RCC 7860 (cell line): Measurements from ENCODE around the gene DGKD.

Experiments
- DNase-seq: peaks from one replicate; pipeline ENCODE4 v3.0.0-alpha.2; 2015; ENCODE audit warnings: low spot score
- FAIRE-seq: peaks from 2 replicates; lab custom pipeline; 2012; peaks lifted over from hg19 to GRCh38; lab: Jason Lieb, UNC

DGKD gene

DNA sequence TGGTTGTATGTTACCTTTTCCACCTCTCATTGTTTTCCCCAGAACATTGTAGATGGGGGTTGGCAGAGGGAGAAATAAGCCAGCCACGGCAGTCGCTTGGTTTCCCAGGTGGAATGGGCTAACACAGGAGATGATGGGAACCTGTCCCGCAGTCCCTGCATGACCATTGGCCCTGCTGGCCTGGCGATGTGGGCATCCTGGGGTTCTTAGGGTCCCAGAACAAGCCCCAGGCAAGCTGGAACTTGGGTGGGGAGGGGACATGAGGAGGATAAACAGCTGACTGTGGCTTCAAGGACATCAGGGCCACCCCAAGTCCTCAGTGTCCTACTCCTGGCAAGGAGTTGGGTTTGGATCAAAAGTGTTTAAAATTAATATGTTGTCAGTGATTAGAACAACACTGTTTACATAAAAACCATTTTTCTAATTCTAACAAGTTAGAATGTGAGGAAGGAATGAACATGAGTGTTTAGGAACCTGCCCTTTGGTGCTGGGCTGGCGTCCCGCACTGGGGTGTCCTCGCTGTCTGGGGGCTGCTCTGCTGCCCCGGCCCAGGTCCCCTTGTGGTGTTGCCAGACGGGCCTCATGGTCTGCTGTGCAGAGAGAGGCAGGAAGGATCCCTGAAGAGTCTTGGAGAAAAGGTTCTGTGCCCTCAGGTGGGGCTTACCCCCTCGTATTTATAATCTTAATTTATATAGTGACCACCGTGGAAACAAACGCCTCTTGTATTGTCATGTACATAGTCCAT lies 117.2 kb downstream of the DGKD start:
- no peak for FAIRE-seq

GRCh38 chr2:233473386-233473791 lies 119.1 kb downstream of the DGKD start:
- FAIRE-seq (no peak), DNase-seq (no peak)

More for the DNA sequence above, 117.2 kb downstream of the DGKD start:
- no peak for DNase-seq

GRCh38 chr2:233473878-233474277 lies 119.6 kb downstream of the DGKD start:
- FAIRE-seq (no peak), DNase-seq (no peak)

GRCh38 chr2:233474308-233475160 lies 120.2 kb downstream of the DGKD start:
- DNase-seq, result no peak

GRCh38 chr2:233476063-233476410 lies 121.7 kb downstream of the DGKD start:
- DNase-seq (no peak), FAIRE-seq (no peak)

More at GRCh38 chr2:233474308-233475160, 120.2 kb downstream of the DGKD start:
- no peak for FAIRE-seq

GRCh38 chr2:233476651-233477547 lies 122.6 kb downstream of the DGKD start:
- no peak for FAIRE-seq
- no peak for DNase-seq

DNA sequence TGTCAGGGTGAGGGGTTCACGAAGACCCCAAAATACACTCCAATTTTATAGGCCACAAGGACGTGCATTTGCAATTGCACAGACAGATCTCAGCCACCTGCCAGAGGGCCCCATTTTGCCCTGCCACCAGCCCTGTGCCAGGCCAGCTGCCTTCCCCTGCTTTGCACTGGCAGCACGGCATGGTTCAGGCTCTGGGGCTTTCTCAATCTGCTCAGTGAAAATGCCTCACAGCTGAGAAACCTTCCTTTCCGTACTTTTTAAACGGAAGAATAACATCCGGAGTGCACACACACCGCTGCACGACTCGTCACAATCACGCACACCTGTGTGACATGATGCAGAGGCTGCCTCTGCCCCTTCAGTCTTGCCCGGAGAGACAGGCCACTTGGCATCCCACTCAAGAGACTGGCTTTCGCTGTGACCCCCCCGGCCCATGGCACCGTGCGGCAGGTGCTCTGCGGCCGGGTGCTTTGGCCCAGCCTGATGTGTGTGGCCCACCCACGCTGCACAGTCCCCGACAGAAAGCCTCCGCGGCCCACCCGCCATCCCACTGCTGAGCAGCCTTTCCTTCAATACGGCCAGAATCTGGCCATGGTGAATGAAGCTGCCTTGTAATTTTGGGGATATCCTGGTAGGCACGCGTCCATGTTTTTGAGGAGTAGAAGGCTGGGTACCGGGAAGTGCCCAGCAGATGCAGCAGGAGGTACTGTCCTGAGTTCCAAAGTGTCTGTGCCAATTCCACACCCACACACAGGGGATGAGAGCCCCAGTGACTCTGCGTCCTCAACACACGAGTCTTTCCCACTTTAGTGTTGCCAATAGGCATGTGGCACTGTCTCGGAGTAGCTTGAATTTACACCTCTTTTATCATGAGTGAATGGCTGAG lies 123.5 kb downstream of the DGKD start:
- FAIRE-seq, result no peak

DNA sequence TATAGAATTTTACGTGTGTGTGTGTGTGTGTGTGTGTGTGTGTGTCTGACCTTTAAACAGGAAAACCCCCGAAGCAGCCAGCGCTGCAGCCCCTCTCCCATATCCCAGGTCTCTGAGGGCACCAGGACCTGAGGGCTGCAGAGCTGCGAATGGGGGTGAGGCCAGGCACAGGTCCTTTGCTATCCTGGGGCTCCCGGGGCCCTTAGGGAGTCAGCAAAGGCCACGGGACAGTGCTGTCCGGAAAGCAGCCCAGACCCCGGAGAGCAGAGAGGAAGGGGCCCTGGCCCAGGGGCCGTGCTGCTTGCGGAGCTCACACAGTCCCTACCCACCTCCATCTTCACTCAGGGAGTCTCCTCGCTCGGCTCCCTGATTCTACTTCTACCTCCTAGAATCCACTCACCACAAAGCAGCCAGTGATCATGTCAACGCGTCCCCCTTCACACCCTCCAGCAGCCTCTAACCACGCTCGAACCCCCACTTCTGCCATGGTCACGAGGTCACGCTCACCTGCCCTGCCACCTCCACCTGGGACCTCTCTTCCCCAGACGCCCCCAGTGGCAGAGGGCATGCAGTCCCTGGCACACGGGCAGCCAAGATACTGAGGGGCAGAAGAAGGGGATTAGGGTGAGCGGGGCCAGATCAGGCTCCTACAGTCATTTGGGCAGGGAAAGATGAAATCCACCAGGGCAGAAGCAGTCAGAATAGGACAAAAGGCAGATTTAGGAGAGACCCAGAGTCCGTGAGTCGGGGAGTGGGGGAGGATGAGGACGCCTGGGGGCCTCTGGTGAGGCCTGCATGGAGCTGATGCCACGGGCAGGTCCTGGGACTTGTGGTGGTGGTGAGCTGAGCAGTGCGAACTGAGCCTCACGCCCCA lies 125.6 kb downstream of the DGKD start:
- no peak for DNase-seq
- FAIRE-seq, result no peak

More for the DNA sequence above, 123.5 kb downstream of the DGKD start:
- DNase-seq, result no peak

GRCh38 chr2:233480490-233481202 lies 126.4 kb downstream of the DGKD start:
- FAIRE-seq (no peak), DNase-seq (no peak)

DNA sequence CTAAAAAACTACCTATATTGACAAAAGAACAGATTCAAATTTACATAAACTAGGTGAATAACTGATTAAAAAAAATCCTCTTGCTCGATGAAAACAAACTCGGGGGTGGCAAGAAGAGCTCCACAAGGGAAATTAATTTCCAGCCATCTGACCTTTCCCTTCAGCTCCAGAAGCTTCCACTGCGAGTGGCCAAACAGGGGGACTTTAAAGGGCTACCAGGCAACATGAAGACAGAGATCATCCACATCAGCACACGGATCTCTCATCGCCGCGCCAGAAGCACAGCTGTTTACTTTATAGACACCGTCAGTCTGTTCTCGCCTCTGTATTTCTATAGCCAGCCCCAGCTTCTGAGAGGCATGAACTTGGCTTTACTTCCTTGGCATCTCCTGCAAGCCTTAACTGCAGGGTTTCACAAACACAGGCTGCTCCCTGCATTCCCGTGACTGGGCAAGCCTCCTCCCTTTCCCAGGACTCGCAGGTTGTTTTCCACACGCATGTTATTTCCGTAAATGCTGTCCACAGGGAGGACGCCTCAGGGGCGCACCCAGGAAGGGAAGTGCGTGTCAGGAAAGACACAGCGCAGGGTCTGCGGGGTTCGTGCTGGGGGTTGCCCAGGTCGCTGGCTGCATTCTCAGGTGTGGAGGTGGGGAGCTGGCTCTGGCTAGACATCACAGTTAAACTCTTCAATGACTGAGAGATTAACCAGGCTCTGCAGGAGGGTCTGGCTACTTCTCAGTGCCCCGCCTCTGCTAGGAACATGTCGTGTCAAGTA lies 127.3 kb downstream of the DGKD start:
- DNase-seq, result no peak
- FAIRE-seq, result no peak

- no peak for FAIRE-seq
- no peak for DNase-seq
These were observed 128.3 kb downstream of the DGKD start for GRCh38 chr2:233482616-233483015.

DNA sequence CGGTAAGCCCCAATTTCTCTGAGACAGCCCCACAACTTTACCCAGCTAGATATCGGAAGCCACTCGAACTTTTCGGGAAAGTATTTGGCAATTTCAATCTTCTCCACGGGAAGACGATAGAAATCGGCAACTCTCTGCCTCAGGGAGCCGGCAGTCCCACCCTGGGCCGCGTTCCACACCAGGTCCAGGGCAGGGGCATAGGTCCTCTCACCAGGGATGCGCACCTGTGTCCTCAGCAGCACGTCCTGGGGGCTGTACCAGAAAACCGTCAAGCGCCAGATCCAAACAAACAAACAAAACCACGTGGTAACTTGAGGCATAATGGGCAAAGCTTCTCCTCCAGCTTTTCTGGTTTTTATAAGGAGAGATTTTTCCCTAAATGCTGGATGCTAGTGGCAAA lies 131.4 kb downstream of the DGKD start:
- DNase-seq, result no peak
- no peak for FAIRE-seq

- DNase-seq (no peak), FAIRE-seq (no peak)
These were observed 132.1 kb downstream of the DGKD start for GRCh38 chr2:233486357-233486756.

- DNase-seq (peak; percentile 99), FAIRE-seq (peak; percentile 99)
These were observed 132.7 kb downstream of the DGKD start for GRCh38 chr2:233486778-233487552.

DNA sequence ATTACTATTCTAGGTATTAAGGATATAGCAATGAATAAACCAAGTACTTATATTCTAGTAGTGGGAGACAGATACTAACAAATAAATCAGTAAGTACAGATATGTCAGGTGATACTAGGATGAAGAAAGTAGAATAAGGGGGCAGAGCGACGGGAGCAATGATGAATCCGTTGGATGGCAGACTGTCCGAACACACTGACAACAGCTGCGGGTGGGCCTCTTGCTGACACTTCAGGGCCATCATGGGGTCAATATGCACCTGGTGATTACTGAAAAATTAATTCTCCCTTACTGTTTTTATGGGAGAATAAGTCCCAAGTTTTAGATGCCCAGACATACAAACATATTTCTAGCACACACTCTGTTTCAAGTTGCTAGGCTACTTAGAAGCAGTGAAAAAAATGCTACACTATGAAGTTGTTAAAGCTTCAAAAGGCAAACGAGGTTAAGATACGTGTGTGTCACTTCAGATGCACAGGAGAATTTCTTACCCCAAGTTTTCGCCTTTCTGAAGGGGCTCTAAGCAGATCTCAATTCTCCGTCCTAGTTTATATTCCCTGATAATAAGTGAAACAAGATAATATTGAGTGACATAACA lies 133.6 kb downstream of the DGKD start:
- FAIRE-seq (no peak), DNase-seq (peak; percentile 63)

DNA sequence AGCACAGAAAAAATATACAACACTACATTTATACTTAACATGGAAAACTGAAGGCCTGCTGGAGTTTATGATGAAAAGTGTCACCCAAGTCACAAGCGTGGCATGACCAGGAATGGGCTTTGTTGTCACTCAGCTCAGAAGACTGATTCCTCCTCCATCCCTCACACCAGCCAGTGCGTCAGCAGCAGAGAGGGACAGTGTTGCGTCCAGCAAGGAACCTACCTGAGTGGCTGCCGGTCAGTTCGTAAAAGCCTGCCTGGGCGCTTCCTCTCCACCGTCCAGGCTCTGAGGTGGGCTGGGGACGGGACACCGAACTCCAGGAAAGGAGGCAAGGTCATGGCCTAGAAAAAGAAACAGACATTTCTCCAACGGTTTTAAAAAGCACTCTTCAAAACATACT lies 134.8 kb downstream of the DGKD start:
- FAIRE-seq (no peak), DNase-seq (no peak)

GRCh38 chr2:233489666-233490065 lies 135.4 kb downstream of the DGKD start:
- DNase-seq (no peak), FAIRE-seq (no peak)
